Limb (tissue), 2 donors: ENCODE results near the gene EID3.

Experiments
- DNase-seq, 2 donors: peaks; one replicate each; pipeline ENCODE4 v3.0.0-alpha.2; 2016; ENCODE audit errors: extremely low spot score in 2 of 2

Gene EID3

DNA sequence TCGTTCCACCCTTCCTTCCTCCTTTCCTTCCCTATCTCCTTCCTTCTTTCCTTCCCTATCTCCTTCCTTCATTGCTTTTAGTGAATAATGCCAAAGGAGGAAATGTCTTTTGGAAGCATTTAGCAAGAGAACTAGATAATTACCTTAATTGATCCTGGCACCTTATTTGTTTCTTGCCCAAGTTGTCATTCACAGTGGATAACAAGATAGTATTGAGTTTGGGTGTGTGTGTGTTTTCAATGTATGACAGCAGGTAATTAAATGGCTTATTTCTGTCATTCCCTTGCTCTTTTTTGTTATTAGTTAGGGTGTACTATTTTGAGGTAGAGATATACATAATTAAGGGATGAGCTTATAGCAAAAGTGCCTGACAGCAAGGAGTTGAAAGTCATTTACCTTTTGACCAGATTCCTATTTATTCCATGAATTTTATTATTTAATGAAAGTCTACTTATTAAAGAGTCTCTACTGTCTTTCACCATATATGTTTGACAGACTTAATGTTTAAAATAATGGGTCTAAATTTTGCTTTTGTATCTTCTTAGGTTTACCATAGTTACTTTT is 30.2 kb downstream of the EID3 start:
- DNase-seq: no peak

- no peak for DNase-seq
These were observed 31.0 kb downstream of the EID3 start for GRCh38 chr12:104334581-104334980.

DNA sequence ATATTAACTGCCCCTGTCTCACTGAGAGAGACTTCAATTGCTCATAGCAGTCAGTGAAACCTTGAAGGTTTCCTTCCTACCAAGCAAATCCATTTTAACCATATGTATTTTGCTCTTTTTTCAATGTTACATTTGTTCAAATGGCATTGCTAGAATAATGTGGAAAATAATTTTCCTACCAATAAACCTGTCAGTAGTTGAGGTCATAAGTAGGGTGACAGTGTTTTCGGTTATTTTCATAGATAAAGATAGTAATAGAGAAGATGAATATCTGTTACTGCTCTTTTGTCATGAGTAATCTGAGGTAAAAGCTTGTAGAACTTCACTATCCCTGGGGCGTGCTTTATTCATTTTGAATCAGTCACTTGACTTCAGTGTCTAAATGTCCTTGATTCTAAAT is 32.6 kb downstream of the EID3 start:
- no peak for DNase-seq

DNA sequence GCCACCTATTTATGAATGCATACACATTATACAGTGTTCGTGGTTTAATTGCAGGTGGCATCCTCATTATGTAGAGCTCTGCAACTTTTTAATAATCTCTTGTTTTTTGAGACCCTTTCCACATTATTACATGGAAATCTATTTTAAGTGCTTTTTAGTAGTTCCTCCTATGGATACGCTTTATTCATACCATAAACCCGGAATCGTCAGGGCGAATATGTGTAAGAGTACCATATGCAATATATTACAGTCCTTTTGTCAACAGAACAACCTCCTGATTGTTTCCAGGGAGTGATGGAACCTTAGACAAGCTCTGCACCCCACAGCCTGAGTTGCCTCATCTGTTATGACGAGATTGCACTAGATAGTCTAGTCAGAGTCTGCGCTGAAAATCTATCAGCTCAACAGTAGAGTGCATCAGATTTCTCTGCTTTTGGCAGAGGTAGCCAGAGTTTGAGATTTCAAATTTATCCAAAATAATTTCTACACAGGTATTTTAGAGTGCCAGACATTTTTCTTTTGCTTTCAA is 33.6 kb downstream of the EID3 start:
- DNase-seq: no peak

GRCh38 chr12:104339663-104340062 is 36.1 kb downstream of the EID3 start:
- peak in 1 of 2 donors; percentile 27 for DNase-seq

- no peak for DNase-seq
These were observed 36.6 kb downstream of the EID3 start for GRCh38 chr12:104340177-104340576.

- DNase-seq: no peak
These were observed 37.5 kb downstream of the EID3 start for GRCh38 chr12:104340925-104341611.

GRCh38 chr12:104342147-104342546 is 38.6 kb downstream of the EID3 start:
- DNase-seq: no peak

GRCh38 chr12:104342635-104343249 is 39.2 kb downstream of the EID3 start:
- DNase-seq: no peak

DNA sequence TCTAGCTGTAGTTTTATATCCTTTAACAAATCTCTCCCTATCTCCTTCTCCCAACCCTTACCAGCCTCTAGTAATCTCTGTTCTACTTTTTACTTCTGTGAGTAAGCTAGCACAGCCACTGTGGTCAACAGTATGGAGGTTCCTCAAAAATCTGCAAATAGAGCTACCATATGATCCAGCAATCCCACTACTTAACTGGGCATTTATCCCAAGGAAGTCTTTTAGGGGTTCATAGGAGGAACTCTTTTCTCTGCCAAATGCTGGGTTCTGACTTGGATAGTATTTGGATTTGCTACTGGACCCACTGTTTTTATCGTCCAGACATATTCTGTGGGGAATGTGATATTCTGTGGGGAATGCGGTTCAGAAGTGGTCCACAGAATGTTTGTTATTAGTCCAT is 41.1 kb downstream of the EID3 start:
- DNase-seq: no peak

DNA sequence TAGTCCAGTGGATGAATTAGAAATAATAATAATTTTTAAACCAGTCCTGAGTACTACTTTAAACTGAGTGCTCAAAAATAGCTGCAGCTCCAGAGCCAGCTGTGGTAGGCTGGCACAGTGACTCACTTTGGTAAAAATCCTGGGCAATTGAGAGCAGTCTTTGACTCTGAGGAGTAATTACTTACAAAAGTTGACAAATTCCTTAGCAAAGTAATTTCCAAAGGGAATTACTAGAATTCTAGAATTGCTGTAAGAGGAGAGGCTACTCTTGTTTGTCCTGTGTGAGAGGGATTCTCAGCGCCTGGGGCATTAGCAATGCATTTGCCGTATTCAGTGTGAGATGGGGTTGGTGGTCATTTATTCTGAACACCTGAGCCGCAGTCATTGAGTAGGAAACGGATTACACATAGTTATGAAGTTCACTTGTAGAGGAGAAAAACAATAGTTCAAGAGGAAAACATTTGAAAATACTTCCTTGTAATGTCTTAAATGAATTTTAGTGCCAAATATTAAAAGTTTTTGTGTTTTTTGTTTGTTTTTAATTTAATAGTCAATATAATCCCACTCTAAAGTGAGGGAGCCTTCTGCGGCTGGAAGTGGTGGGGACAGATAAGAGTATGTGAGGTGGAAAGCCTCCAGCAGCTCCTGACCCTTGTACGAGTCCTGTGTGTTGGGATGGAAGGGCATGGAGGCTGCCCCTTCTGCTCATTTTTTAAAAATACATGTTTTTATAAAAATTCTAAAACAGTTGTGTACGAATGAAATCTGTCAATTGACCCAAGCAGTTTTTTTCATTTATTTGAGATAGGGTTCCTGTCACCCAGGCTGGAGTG is 41.9 kb downstream of the EID3 start:
- no peak for DNase-seq

- no peak for DNase-seq
These were observed 44.0 kb downstream of the EID3 start for GRCh38 chr12:104347374-104348075.

- DNase-seq: no peak
These were observed 44.9 kb downstream of the EID3 start for GRCh38 chr12:104348283-104348993.

DNA sequence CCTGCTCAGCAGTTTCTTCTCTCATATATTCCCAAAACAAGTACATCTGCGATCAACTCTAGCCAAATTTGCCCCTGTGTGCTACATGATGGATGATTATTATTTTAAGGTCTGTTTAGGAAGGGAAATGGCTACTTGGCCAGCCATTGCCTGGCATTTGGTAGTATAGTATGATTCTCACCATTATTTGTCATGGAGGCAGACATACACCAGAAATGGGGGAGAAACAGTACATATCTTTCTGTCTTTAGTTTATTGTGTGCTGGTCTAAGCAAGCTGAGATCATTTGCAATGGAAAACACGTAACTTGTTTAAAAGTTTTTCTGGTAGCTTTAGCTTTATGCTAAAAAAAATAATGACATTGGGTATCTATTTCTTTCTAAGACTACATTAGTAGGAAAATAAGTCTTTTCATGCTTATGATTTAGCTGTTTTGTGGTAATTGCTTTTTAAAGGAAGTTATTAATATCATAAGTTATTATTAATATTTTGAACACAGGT is 45.5 kb downstream of the EID3 start:
- DNase-seq: no peak

DNA sequence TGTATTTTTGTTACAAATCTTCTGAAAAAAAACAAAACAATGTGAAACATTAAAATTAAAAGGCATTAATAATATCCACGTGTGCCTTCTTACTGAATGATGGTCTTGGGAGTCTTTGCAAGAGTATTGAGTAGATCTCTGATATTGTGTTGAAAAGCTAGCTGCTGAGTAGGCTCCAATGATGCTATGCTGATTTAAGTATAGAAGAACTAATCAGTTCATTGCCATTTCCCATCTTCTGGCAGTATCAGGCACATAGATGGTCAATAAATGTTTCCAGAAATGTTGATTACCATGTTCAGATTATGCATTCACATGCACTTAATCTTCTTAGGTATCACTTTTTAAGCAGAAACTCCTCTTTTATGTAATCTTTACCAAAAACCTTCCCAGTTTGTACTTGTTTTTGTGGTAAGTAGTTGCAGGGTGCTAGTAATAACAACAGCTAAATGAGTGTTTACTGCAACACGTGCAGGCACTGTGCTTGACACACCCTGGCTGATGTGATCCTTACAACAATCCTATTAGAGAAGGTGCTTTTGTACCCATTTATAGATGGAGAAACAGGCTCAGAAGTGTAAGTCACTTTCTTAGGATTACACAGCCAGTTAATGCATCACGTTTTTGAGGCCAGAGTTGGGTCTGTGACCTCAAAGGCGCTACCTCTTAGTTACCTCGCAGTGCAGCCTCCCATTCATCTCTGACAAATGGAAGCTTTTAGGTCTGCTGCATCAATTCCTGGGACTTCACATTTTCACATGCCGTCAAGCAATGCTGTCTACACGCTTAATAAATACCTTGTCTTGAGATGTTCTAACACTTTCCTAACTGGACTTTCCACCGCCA is 46.9 kb downstream of the EID3 start:
- no peak for DNase-seq

GRCh38 chr12:104351057-104351983 is 47.8 kb downstream of the EID3 start:
- DNase-seq: no peak

GRCh38 chr12:104352106-104352713 is 48.7 kb downstream of the EID3 start:
- no peak for DNase-seq
